Activated T-helper 1 cell treated with Interleukin-2 at 50 U/mL for 16 hours (primary cell): ENCODE results near the gene LRRC8B.
"Not testable (repeated sequence)": the region's sequence is repeated elsewhere in the genome, so short reads cannot be mapped to it uniquely, and the experiment has no call there.

Experiments
- DNase-seq: peaks from one replicate; pipeline ENCODE4 v3.0.0-alpha.2; 2020; ENCODE audit warnings: low read depth

Gene LRRC8B

GRCh38 chr1:89608319-89608983, 83.8 kb downstream of the LRRC8B start:
- DNase-seq = peak; percentile 59

- peak; percentile 63 for DNase-seq
Measured at GRCh38 chr1:89608984-89609725, 84.5 kb downstream of the LRRC8B start.

GRCh38 chr1:89609781-89610456, 85.3 kb downstream of the LRRC8B start:
- peak; percentile 17 for DNase-seq

GRCh38 chr1:89610457-89611011, 85.9 kb downstream of the LRRC8B start:
- DNase-seq = peak; percentile 58

- no peak for DNase-seq
Measured at GRCh38 chr1:89611721-89612120, 87.1 kb downstream of the LRRC8B start.

GRCh38 chr1:89613928-89614327, 89.3 kb downstream of the LRRC8B start:
- DNase-seq = no peak

GRCh38 chr1:89615676-89616598, 91.3 kb downstream of the LRRC8B start:
- DNase-seq = no peak

- DNase-seq = no peak
Measured at GRCh38 chr1:89616844-89617627, 92.4 kb downstream of the LRRC8B start.

- DNase-seq = no peak
Measured at GRCh38 chr1:89620664-89621063, 96.0 kb downstream of the LRRC8B start.

GRCh38 chr1:89622895-89623294, 98.3 kb downstream of the LRRC8B start:
- no peak for DNase-seq

GRCh38 chr1:89624314-89624713, 99.7 kb downstream of the LRRC8B start:
- DNase-seq = no peak

GRCh38 chr1:89624715-89625323, 100.2 kb downstream of the LRRC8B start:
- DNase-seq = no peak

- no peak for DNase-seq
Measured at GRCh38 chr1:89627596-89627962, 103.0 kb downstream of the LRRC8B start.

GRCh38 chr1:89629146-89629545, 104.5 kb downstream of the LRRC8B start:
- no peak for DNase-seq

- not testable (repeated sequence) for DNase-seq
Measured at GRCh38 chr1:89629600-89629999, 105.0 kb downstream of the LRRC8B start.

- no peak for DNase-seq
Measured at GRCh38 chr1:89630048-89630447, 105.4 kb downstream of the LRRC8B start.

- no peak for DNase-seq
Measured at GRCh38 chr1:89631816-89632656, 107.4 kb downstream of the LRRC8B start.

GRCh38 chr1:89632657-89633247, 108.1 kb downstream of the LRRC8B start, which contains the start of gene LRRC8C:
TSS of gene LRRC8C (plus strand) at chr1:89633120. CDS start at chr1:89686474, 53,354 bp downstream.
- DNase-seq = peak; percentile 82

GRCh38 chr1:89633248-89633799, 108.7 kb downstream of the LRRC8B start:
- DNase-seq = peak; percentile 42
